ENCODE data around the gene CEL. TPM values are rescaled to one million over a fixed set of nuclear protein-coding genes. Genes with fewer than 3 reads are reported as not detected.

The CEL gene
- total RNA-seq, 1 donor from 2014 or later = 0.74 TPM

DNA sequence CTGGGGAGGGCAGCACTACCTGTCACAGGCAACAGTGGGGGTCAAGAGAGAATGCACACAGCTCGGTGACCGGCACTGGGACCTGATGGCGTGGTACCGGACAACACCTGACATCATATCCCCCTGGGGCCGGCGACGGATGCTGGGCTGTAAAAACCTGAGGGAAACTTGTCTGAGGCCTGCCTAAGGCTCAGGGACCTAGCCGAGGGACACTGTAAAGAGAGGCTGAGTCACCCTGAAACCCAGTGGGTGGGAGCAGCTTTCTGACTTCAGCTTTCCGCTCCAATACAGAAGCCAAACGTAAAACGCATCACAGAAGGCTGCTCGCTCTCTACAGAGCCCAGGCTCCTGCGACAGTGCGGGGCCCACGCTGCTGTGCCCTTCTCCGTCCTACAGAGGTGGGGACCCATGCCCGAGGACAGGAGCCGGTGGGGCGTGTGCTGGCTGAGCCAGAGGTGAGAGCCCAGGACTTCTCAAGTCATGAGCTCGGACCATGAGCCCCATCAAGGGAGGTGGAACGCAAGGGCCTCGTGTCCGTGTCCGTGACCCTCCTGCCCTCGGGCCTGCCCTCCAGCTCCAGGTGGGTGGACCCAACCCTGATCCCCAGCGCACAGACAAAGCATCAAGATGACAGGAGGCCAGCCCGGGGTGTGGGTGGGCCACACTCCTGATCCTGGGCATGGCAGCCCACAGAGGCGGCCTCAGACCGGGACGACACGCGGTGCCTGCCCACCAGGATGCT is 54.0 kb downstream of the CEL start:
- Histone ChIP-seq H3K4me3 (no peak overlapping the region), H3K36me3 (peaks cover 0 to 6% of the 10 kb centered on the region in 2 donors), H3K4me1 (peaks cover 85% of the 10 kb centered on the region), H3K9me3 (no peaks in the 10 kb centered on the region), H3K27me3 (no peaks in the 10 kb centered on the region), H3K27ac (no peak overlapping the region)
- TF ChIP-seq, protein P1, sequence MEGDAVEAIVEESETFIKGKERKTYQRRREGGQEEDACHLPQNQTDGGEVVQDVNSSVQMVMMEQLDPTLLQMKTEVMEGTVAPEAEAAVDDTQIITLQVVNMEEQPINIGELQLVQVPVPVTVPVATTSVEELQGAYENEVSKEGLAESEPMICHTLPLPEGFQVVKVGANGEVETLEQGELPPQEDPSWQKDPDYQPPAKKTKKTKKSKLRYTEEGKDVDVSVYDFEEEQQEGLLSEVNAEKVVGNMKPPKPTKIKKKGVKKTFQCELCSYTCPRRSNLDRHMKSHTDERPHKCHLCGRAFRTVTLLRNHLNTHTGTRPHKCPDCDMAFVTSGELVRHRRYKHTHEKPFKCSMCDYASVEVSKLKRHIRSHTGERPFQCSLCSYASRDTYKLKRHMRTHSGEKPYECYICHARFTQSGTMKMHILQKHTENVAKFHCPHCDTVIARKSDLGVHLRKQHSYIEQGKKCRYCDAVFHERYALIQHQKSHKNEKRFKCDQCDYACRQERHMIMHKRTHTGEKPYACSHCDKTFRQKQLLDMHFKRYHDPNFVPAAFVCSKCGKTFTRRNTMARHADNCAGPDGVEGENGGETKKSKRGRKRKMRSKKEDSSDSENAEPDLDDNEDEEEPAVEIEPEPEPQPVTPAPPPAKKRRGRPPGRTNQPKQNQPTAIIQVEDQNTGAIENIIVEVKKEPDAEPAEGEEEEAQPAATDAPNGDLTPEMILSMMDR (IDR thresholded peaks at IDR 0.05) = no peak
- TF ChIP-seq POLR2A (IDR thresholded peaks at IDR 0.05) = peak in 1 of 2 donors; percentile 20
- no peak for TF ChIP-seq POLR2AphosphoS5 (IDR thresholded peaks at IDR 0.05; ENCODE audit: insufficient read depth in 1 of 2, low read depth in 1 of 2)
- DNase-seq (ENCODE audit: extremely low spot score in 2 of 2) = no peak
- intact Hi-C loops (cut with DNase I) = no loop called here

DNA sequence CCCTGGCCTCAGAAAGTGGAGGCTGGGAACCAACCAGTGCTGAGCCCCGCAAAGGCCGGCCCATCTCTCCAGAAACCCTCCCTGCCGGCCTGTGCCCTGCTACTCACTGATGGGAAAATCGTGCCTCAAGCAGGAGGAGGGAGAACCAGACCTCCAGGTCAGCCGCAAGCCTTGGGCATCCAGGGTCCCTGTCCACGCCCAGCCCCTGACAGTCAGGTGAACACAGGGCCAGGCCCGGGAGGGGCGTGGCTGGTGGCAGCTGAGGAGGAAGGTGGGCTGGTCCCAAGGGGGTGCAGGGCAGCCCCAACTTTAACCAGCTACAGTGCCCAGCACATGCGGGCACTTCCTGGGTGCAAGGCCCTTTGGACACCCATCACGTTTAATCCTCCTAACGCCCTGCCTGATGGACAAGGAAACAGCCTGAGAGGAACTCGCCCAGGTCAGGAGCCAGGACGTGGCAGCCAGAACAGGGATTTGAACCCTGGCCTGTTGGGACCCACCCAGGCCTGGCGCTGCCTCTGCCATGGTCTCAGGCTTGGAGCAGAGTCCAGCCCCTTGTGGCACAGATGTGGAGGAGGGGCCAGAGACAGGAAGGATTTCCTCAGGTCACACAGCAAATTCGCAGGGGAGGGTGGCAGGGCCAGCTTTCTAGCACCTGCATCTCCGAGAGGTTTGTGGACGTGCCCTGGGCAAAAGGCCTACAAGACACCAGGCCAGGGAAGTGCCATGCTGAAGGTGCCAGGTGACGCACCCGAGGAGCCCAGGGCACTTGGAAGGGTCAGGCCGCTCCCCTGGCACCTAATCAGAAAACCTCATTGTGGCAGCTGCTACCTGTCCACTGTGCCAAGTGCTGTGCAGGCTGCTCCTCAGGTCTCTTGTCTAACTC is 54.8 kb downstream of the CEL start:
- H3K4me3 ChIP-seq = no peak overlapping the region
- DNase-seq (ENCODE audit: extremely low spot score in 2 of 2) = no peak
- intact Hi-C loops (cut with DNase I) = no loop called here
- H3K36me3 ChIP-seq = no peaks in the 10 kb centered on the region
- H3K27me3 ChIP-seq = no peaks in the 10 kb centered on the region
- H3K4me1 ChIP-seq = peaks cover 88% of the 10 kb centered on the region
- H3K27ac ChIP-seq = no peak overlapping the region
- no peak for TF ChIP-seq POLR2AphosphoS5 (IDR thresholded peaks at IDR 0.05; ENCODE audit: insufficient read depth in 1 of 2, low read depth in 1 of 2)
- TF ChIP-seq, protein P1 (IDR thresholded peaks at IDR 0.05) = no peak
- TF ChIP-seq POLR2A (IDR thresholded peaks at IDR 0.05) = no peak
- H3K9me3 ChIP-seq = no peaks in the 10 kb centered on the region

DNA sequence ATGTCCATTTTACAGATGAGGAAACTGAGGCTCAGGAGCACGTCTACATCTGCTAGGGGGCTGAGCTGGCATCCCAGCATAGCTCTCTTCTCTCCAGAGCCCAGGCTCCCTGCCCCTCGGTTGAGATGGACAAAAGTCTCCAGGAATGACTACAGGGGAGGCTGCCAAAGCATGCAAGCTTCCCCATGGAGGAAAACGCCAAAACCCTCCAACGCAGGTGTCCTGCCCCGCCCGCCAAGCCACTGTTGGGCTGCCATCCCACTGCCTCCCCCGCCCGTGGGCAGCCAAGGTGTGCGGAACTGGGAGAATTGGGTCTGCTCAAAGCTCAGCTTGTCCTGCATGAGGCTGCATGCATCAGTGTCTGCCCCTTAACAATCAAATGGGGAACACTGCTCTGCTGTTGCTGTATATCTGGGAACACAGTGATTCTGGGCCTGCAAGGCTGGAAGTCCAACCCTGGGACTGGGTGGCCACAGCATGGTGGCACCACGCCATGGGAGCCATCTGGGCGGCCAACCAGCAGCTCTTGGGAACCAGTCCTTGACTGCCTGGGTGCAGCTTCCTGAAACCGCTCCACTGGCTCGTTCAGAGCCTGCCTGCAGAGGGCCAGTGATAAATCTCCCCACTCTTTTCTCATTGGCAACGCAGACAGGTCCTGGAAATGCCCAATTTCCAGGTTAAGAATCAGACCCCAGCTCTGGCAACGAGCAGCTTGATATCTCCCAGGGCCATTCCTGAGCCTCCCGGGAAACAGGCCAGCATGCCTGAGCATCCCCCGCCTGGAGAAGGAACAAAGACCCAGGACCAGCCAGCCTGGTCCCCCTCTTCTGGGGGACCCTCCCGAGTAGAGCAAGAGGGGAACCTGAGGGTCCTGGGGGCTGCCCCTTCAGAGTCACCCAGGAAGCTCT is 55.7 kb downstream of the CEL start:
- intact Hi-C loops (cut with DNase I) = no loop called here
- Histone ChIP-seq H3K27ac (peak overlapping the region; percentile 80), H3K36me3 (no peaks in the 10 kb centered on the region), H3K9me3 (no peaks in the 10 kb centered on the region), H3K4me1 (peaks cover 93% of the 10 kb centered on the region), H3K27me3 (no peaks in the 10 kb centered on the region), H3K4me3 (no peak overlapping the region)
- TF ChIP-seq, protein P1 (IDR thresholded peaks at IDR 0.05) = no peak
- no peak for TF ChIP-seq POLR2AphosphoS5 (IDR thresholded peaks at IDR 0.05; ENCODE audit: insufficient read depth in 1 of 2, low read depth in 1 of 2)
- no peak for TF ChIP-seq POLR2A (IDR thresholded peaks at IDR 0.05)
- no peak for DNase-seq (ENCODE audit: extremely low spot score in 2 of 2)

DNA sequence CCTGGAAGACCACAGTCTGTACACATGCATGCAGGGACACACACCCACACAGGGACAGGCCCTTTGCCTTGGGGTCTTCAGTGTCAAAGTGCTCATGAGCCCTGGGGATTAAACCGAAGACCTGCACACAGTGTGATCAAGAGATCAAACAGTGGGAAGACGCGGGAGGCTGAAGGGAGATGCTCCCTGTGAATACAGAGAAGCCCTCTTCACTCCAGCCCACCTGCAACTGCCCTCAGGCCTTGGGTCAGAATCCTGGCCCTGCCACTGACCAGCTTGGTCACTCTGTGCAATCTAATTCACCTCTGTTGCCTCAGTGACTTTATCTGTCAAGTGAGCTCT is 56.4 kb downstream of the CEL start:
- intact Hi-C loops (cut with DNase I) = no loop called here
- Histone ChIP-seq H3K27ac (peak overlapping the region; percentile 80), H3K4me3 (no peak overlapping the region), H3K9me3 (no peaks in the 10 kb centered on the region), H3K27me3 (no peaks in the 10 kb centered on the region), H3K36me3 (no peaks in the 10 kb centered on the region), H3K4me1 (peaks cover 93% of the 10 kb centered on the region)
- DNase-seq (ENCODE audit: extremely low spot score in 2 of 2) = no peak
- TF ChIP-seq, protein P1 (IDR thresholded peaks at IDR 0.05) = no peak
- TF ChIP-seq POLR2AphosphoS5 (IDR thresholded peaks at IDR 0.05; ENCODE audit: insufficient read depth in 1 of 2, low read depth in 1 of 2) (no peak), POLR2A (IDR thresholded peaks at IDR 0.05) (no peak)
